Hematopoietic multipotent progenitor cell treated with erythropoietin and hydrocortisone succinate and interleukin-3 and kit ligand, for 6 days (in vitro differentiated cells): ENCODE measurements around the gene SCUBE3.

Source experiments
- DNase-seq: peaks from one replicate; pipeline ENCODE4 v3.0.0-alpha.2; 2015

Gene SCUBE3

DNA sequence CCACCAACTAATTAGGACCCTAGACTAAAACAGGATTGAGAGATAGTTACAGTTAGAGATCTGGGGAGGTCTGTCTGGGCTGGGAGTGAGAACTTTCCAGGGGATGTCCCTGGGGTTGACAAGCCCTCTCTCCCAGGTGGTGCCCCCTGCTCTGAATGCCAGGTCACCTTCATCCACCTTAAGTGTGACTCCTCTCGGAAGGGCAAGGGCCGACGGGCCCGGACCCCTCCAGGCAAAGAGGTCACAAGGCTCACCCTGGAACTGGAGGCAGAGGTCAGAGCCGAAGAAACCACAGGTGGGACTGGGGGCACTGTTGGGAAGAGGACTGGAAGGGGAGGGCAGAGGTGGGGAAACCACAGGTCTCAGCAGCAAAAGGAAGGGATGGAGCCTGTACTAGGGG is 28.7 kb downstream of the SCUBE3 start:
- DNase-seq = no peak

DNA sequence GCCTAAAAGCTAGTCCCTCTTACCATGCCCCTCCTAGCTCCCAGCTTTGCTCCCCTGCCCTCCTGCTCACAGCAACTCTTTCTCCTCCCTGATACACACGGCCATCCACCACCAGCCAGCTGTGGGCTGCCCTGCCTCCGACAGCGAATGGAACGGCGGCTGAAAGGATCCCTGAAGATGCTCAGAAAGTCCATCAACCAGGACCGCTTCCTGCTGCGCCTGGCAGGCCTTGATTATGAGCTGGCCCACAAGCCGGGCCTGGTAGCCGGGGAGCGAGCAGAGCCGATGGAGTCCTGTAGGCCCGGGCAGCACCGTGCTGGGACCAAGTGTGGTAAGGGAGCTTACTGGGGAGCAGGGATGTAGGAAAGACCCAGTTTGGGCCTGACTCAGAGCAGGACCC is 29.1 kb downstream of the SCUBE3 start:
- DNase-seq = no peak

DNA sequence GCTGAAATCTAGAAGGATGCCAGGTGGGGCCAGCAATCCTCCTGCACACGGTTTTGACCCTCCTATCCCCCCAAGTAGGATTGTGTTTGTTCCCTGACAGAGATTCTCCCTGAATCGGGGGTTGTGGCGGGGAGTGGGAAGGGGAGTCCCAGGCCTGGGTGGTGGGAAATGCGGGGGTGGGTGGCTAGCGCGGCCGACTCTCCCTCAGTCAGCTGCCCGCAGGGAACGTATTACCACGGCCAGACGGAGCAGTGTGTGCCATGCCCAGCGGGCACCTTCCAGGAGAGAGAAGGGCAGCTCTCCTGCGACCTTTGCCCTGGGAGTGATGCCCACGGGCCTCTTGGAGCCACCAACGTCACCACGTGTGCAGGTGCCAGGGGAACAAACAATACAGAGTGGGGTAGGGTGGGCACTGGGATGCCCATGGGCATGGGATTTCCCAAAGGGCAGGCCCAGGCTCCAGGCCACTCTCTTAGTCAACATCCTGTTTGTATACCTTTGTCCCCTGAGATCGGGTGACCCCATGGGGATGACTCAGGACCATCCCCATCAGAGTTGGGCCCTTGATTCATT is 29.7 kb downstream of the SCUBE3 start:
- DNase-seq = no peak

DNA sequence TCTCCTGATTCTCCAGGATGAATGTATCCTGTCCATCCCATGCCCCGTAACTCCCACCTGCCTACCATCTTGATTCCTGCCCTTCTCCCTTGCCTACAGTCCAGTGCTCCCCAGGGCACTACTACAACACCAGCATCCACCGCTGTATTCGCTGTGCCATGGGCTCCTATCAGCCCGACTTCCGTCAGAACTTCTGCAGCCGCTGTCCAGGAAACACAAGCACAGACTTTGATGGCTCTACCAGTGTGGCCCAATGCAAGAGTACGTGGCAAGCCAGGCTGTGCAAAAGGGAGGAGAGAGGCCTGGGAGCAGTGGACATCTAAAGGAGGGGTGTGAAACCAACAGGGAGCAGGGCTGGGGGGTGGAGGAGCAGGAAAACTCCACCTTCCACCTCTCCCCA is 30.8 kb downstream of the SCUBE3 start:
- no peak for DNase-seq

DNA sequence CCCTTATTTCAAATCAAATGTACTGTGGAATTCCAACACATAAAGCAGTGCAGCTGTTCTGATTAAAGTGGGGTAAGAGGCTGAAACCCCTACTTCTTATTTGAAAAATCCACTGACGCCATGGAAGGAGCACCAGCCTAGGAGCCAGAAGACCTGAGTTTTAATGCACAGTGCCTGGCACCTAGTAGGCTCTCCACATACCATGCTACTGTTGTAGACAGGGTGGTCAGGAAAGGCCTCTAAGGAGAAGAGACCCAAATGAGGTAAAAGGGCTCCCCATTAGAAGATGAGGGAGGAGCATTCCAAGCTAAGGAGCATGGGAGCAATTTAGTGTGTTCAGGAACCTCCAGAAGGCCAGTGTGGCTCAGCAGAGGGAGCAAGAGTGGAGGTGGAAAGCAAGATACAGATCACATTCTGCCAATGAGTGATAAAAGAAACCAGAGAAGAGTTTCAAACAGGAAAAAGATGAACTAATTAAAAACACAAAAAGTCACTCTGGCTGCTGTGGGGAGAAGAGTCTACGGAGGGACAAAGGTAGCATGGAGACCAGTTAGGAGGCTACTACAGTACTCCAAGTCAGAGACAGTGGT is 34.0 kb downstream of the SCUBE3 start:
- no peak for DNase-seq

DNA sequence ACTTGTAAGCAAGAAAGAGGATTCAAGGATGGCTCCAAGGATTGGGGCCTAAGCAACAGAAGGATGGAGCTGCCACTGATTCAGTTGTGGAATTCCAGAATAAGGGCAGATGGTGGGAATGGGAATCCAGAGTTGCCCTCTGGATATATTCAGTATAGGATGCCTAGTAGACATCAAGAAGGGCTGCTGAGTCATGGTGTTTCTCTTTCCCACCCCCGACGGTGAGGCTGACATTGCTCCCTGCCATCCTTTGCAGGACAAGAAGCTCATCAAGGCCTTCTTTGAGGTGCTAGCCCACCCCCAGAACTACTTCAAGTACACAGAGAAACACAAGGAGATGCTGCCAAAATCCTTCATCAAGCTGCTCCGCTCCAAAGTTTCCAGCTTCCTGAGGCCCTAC is 34.5 kb downstream of the SCUBE3 start:
- DNase-seq = no peak

DNA sequence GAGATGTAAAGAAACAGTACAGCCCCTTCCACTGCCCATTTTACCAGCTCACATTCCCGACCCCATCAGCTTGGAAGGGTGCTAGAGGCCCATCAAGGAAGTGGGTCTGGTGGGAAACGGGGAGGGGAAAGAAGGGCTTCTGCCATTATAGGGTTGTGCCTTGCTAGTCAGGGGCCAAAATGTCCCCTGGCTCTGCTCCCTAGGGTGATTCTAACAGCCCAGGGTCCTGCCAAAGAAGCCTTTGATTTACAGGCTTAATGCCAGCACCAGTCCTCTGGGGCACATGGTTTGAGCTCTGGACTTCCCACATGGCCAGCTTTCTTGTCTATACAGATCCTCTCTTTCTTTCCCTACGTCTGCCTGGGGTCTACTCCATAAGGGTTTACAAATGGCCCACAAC is 35.2 kb downstream of the SCUBE3 start:
- no peak for DNase-seq

DNA sequence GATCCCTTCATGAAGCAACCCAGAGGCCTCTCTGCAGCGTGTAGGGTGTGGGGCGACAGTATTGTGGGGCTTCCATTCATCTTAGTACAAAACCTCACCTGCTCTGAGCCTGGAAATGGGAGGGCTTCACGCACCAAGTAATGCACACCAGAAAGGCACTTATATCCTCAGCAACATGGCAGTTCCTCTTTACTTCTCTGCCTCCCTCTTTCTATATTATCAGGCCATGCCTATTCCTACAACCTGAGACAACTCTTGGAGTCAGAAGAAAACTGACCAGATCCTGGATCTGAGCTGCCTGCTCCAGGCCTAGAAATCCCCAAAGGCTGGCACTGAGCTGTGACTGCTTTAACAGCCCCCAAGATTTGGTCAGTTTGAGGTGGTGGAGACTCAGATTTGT is 38.2 kb downstream of the SCUBE3 start:
- no peak for DNase-seq

DNA sequence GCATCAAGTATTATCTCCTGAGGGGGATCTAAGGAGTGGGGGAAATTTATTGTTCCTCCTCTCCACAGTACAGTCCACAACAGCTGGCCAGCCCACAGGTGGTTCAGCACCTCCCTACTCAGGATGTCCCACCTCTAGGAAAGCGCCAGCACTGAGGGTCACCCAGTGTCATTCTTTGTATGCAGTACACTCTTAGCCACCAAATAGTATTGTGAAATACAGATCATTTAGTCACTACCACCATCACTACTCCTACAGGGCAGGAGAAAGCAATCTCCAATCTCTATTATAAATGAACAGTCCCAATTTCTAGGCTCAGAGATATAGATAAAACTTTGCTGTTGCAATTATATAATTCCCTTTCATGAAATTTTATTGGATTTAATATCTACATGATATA is 39.5 kb downstream of the SCUBE3 start:
- DNase-seq = no peak

DNA sequence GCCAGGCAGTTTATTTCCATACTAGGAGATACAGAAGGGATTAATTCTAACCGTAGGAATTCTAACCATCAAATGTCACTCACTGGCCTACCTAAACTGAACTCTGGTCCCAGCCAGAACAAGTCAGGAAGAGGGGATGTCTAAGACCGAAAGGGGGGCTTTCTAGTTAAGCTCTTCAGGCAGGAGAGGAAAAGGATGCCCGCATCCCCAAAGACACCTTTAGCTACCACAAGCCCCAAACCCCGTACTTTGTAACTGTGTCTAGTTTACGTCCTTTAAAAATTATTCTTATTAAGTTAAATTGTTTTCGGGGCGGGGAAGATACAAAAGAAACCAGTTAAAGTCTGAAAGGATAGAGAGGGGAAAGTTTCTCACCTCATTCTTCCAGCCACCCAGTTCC is 44.6 kb downstream of the SCUBE3 start:
- no peak for DNase-seq

DNA sequence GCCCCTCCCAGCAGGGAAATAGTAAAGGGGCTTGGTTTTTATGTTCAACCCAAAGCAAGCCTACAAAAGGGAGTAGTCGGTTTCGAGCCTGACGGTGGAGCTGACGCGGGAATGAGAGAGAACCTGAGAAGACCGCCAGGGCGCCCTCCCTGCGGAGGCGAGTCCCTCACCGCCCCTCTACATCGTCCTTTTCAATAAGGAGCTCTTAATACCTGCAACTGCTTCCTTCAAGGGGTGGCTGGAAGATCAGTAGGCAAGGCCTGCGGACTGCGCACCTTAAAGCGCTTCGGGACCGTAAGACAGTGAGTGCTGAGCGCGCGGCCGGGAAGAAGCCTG is 45.1 kb downstream of the SCUBE3 start:
- peak; percentile 74 for DNase-seq

DNA sequence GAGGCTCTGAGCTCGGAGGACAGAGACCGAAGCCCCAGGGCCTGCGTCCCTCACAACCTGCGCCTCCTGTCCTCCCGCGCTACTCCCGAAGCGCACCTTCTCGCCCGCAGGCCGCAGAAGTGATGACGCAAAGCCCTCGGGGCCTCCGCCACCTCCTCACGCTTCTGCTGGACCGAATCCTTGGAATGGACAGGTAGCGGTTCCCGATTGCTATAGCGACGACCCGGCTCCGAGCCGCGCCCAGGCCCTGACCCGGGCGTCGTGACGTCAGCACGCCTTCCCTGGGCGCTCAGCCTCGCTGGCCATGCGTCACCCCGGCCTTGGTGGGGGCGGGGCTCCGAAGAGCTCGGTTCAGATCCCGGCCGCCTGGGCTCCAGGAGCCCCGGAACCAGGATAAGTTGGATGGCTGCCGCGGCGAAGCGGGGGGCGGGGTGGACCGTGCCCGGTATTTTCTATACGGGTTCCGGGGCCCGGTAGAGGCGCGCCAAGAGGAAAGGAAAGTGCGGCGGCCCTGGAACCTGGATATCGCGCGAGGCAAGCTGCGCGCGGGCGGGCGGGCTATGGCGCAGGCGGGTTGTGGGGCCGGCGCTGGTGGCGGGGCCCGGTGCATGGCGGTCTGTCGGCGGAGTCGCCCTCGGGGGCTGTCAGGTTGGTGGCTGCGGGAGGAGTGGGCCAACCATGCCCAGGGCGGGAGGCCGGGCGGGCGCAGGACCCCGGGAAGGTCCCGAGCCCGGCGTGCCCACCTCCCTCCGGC is 45.6 kb downstream of the SCUBE3 start, which contains the start of gene ZNF76:
TSS of gene ZNF76 (plus strand) at position 542 of the 754 bp plus-strand sequence. CDS start 21,417 bp downstream, outside the sequence.
- peak; percentile 98 for DNase-seq

DNA sequence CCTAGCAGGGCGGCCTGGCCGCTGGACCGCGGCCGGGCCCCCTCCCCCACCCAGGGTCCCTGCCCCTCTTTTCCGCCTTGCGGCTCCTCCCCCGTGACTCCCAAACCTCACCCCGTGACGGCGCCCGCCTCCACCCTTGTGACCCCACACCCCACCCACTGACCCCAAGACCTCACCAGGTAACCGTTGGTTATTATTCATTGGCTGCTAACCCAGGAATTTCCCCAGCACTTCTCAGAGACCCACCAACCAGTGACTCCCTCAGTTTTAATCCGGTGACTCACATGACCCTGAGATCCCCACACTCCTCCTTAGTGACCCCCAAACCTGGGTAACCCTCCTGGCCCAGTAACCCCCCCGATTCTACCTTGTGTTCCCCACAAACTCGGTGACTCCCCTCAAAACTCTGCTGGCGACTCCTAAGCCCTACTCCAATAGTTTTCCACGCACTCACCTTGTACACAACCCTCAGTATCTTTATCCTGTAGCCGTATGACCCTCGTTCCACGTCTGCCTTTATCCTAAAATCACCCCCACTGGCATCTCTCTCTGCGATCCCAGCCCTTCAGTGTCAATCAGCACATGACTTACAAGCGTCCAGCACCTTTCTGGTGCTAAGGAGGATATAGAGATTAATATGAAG is 46.3 kb downstream of the SCUBE3 start:
- peak; percentile 89 for DNase-seq

DNA sequence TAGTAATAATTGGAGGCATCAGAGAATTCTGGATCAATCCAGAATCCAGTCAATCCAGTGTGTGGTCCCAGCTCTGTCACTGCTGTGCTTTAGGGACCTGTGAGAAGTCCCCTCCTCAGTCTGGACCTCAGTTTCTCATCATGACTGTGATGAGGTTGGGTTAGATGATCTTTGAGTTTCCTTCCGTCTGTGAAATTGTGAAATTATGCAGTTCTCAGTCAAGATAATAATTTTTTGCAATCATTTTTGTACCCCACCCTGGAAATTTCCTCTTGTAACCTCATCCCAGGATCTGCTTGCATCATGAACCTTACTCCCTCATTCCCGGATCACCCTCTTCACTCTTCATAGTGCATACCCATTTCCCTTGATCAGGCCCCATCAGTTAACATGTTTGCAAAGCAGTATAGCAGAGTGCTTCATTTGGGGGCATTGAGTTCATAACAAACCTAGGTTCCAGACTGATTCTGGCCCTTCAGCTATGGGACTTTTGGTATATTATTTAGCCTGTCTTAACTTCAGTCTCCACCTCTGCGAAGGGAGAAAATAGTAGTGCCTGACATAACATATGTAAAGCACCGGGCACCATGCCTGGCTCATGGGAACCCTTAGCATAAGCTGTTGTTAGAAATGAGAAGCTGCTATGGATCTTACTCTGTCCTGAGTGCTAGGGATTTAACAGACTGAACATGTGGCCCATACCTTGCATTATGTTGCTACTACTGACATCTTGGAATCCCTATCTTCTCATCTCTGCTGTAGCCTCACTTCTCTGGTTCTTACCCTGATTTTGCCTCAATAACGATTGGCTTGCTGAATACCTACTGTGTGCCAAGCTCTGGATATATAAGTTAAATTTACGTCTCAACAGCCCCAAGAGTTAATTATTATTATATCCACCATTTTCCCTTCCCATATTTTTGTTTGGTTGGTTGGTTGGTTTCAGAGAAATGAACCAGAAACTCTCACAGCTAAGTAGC is 47.1 kb downstream of the SCUBE3 start:
- no peak for DNase-seq

DNA sequence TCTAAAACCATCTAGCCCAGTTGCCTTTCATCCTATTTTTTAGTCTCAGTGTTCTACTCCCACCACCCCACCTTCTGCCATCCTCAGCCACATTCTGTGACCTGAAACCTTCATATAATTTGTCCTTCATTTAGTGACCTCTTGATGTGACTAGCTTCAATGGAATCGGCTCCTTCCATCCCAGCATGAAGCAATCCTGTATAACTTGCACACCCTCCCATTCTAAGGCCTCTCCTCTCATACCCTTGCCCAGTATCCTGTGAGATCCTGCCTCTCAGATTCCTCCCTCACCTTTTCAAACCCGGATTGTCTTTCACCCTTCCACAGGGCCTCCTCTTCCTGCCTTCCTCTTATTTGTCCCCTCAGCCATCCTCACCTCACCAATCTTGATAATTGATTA is 48.8 kb downstream of the SCUBE3 start:
- no peak for DNase-seq

DNA sequence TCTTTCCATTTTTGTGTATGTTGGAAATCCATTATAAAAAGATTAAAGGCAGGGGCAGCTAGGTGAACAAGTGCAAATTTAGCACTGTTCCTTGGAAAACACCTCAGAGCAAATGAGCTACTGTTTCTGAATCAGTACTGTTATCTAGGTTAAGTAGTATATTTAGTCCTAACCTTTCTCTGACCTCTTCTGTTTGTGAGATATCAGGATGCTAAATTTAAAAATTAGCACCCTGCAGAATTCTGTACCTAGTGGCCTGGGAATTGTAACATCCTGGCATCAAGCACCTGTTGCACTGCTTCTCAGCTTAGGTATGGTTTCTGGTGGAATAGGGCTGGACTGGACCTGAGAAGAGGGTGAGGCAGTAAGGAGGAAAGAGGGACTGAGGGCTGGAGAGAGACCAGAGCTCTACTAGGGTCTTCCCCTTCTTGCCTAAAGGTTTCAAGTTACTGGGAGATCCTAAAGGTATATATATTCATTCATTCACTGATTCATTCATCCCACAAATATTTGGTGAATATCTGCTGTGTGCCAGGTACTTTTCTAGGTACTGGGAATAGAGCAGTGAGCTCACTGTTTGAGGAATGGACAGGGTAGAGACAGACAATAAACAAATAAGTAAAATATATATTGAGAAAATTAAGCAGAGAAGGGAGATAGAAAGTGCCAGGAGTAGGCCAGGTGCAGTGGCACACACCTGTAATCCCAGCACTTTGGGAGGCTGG is 51.0 kb downstream of the SCUBE3 start:
- no peak for DNase-seq

DNA sequence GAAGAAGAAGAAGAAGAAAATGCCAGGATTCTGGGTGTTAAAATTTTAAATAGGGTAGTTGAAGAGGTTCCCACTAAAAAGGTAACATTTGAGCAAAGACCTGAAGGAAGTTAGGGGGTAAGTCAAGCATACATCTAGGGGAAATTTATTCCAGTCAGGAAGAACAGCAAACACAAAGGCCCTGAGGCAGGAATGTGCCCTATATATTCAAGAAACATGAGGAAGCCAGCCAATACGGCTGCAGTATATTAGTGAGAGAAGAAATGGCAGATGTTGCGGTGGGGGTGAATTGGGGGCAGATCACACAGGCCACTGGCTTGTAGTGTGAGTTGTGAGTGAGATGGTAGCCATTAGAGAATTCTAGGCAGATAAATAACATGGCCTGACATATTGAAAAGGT is 51.8 kb downstream of the SCUBE3 start:
- DNase-seq = no peak

DNA sequence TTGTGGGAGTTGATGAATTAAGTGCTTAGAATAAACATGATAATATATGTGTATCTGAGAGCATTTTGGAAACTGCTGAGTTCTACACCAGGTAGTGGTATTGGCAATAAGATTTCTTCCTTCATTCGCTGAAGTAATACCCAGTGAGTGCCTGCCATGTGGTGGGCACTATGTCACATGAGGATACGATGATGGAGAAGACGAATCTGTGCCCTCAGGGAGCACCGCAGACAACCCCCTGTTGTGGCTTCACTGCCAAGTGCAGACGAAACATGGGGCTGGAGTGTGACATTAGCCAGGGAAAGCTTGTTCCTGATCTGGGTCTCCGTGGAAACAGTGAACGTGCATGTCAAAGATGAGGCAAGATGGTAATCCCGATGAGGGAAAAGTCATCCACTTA is 53.7 kb downstream of the SCUBE3 start:
- no peak for DNase-seq

DNA sequence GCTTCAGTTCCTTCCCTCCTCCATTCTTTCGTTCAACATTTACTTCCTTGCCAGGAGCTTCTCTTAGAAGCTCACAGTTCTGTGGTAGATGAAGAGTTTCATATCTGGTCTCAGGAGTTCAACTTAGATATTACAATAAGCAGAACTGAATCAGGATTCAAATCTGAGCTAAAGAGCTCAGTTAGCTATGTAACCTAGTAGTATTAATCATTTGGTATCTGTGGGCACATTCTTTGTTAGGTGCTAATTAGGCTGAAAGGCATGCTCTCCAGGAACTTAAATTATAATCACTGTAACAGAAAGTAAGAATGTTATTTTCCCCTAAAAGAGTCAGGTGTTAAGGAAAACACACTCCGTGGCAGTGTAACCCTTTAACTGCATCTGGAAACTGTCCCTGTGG is 54.1 kb downstream of the SCUBE3 start:
- no peak for DNase-seq

DNA sequence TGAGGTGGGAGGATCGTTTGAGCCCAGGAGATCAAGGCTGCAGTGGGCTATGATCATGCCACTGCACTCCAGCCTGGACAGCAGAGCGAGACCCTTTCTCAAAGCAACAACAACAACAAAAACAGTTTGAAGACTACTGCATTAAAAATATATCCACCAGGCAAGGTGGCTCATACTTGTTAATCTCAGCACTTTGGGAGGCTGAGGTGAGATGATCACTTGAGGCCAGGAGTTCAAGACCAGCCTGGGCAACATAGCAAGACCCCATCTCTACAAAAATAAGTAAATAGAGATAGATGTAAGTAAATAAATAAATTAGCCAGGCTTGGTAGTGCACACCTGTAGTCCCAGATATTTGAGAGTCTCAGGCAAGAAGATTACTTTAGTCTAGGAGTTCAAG is 58.2 kb downstream of the SCUBE3 start:
- no peak for DNase-seq

DNA sequence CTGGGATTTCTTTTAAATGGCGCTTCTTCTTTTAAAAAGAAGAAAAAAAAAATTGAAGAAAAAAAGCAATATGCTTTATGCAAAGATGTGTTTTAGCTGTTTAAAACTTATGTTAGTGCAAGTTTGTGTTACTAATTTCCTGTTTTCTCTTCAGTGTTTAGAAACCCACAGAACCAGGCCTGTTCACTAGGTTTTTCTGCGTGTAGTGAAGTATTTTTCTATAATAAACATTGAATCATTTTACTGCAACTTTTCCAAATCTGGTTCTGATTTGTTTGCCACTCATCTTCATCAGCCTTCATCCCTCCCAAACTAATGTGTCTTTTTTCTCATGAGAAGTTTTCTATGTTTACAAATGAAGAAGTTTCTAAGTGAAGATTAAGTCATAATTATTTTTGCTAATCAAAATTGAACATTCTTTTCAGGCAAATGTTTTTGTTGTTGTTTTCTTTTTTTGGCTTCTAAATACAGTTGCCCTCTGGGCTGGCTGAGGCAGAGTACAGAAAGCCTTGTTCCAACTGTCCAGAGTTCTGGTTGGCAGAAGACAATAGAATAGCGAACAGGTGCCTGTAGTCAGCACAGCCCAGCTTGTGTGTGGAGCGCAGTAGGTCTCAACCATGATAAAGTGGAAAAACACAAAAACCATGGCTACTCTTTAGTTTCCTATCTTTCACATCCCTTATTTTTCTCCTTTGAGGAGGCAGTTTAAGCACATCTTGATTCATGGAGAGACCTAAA is 60.2 kb downstream of the SCUBE3 start:
- DNase-seq = no peak
